Kidney epithelial cell (primary cell): ENCODE measurements around the gene OSBPL5. TPM values are rescaled to one million over a fixed set of nuclear protein-coding genes. Genes with fewer than 3 reads are reported as not detected.
"Not testable (repeated sequence)": the region's sequence is repeated elsewhere in the genome, so short reads cannot be mapped to it uniquely, and the experiment has no call there.

ENCODE experiments used
- DNase-seq: peaks from one replicate; pipeline ENCODE4 v3.0.0-alpha.2; 2010; ENCODE audit warnings: low read depth
- H3K27me3 ChIP-seq: 2 replicates; pipeline ENCODE4 v1.6.0; 2011; ENCODE audit warnings: low read length; ENCODE audit not compliant: control insufficient read depth, insufficient read depth
- H3K36me3 ChIP-seq: 2 replicates; pipeline ENCODE4 v1.5.1; 2011; ENCODE audit warnings: low read length; ENCODE audit not compliant: control insufficient read depth, insufficient read depth
- H3K4me3 ChIP-seq: 2 replicates; pipeline ENCODE4 v1.5.1; 2011; ENCODE audit warnings: low read depth, mild to moderate bottlenecking, control low read depth, low read length
- CTCF ChIP-seq: IDR thresholded peaks from 2 replicates; pipeline ENCODE4 v1.5.1; 2011; ENCODE audit warnings: mild to moderate bottlenecking, moderate library complexity, low read length, control low read depth, inconsistent platforms; ENCODE audit not compliant: insufficient read depth, poor library complexity, severe bottlenecking
- total RNA-seq: library from RNA; depleted of rRNA; stranded (reverse); fragments of >200 nt; gene quantifications from 2 replicates; pipeline ENCODE4 v1.2.3, GENCODE V29; 2015

OSBPL5 gene
- total RNA-seq, 1 donor from 2014 or later: 10.2 TPM

GRCh38 chr11:3171931-3172560, 6.9 kb upstream of the OSBPL5 start:
- Histone ChIP-seq H3K4me3 (no peak overlapping the region), H3K27me3 (peaks cover 32% of the 10 kb centered on the region), H3K36me3 (no peaks in the 10 kb centered on the region)
- no peak for DNase-seq
- no peak for TF ChIP-seq CTCF

DNA sequence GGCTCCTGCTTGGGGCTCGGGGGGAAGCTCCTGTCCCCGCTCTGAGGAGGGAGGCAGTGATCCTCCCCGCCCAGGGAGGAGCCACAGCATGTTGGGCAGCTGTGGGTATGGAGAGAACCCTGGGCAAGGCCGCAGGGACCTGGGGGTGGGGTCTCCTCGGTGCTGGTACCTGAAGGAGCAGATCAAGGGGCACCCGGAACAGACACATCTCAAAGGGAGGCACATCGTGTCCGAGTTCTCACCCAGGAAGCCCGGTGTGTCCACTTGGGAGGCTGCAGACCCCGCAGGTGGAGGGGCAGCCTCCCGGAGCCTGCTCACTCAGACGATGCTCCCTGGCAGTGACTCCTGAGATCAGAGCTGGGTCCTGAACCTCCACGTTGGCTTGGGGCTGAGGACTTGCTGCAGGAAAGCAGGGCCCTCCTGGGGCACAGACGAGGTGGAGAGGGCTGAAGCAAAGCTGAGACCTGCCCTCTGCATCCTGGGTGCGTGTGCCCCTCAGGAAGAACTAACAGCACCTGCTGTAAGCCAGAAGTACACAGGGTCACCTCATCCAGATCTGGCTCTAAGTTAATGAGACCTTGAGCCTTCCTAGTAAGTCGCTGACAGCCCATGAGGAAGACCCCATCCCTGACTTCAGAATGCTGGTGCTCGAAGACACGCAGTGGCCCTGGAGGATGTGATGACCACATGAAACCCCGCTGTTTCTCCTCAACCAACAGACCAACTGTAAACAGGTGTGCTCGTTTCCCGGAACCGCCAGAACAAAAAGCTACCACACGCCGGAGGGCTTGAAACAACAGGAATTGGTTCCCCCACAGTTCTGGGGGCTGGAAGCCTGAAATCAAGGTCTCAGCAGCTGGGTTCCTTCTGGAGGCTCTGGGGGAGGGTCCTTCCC, 5.9 kb upstream of the OSBPL5 start:
- no peak for DNase-seq
- H3K27me3 ChIP-seq: peaks cover 34% of the 10 kb centered on the region
- no peak for TF ChIP-seq CTCF
- no peaks in the 10 kb centered on the region for H3K36me3 ChIP-seq
- H3K4me3 ChIP-seq: no peak overlapping the region

DNA sequence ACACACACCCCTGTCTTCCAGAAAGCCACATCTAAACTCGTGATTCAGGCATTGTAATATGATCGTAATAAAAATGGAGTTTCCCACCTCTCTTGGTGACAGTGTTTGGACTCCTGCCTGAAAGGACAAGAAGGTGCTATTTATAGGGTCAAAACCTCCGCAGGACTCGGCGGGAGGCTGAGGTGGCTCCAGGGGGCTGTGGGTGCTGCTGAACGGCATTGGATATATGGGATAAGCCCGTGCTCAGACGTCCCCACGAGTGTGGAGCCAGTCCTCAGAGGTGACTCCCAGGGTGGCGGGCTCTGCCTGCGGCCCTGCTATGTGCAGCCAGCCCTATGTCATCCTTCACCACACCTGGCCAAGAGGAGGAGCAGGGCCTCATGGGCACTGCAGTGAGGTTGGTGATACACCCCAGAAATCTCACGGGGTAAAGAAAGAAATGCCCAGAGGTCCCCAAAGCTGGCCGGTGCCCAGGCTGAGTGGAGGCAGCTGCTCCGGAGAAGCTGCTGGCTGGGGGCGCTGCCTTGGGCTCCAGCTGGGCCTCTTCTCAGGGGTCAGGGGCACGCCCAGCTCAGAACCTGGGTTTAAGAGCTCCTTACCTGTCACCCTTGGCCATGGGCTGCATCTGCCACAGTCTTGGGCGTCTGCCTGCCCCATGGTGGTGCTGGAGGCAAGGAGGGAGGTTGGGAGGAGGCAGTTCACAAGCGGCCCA, 5.1 kb upstream of the OSBPL5 start:
- H3K36me3 ChIP-seq: no peaks in the 10 kb centered on the region
- peaks cover 35% of the 10 kb centered on the region for H3K27me3 ChIP-seq
- DNase-seq: no peak
- H3K4me3 ChIP-seq: no peak overlapping the region
- TF ChIP-seq CTCF: no peak

GRCh38 chr11:3169255-3170043, 4.3 kb upstream of the OSBPL5 start:
- peaks cover 35% of the 10 kb centered on the region for H3K27me3 ChIP-seq
- no peak for DNase-seq

DNA sequence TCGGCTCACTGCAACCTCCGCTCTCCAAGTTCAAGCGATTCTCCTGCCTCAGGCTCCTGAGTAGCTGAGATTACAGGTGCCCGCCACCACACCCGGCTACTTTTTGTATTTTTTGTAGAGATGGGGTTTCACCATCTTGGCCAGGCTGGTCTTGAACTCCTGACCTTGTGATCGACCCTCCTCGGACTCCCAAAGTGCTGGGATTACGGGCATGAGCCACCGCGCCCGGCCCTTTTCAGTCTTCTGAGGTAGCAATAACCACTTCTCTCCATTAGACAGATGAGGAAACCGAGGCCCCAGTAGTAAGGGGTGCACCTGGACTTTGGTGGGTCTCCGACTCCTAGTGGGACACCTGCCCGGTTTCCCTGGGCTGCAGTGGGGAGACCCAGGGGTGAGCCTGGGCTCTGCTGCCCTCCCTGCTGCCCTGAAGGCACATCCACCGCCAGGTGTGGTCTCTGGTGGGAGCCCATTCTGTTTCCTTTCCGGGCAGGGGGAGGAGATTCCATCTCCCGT, 3.7 kb upstream of the OSBPL5 start:
- H3K4me3 ChIP-seq, DNase-seq, H3K36me3 ChIP-seq: not testable (repeated sequence)
- H3K27me3 ChIP-seq: peaks cover 35% of the 10 kb centered on the region

More at GRCh38 chr11:3169255-3170043, 4.3 kb upstream of the OSBPL5 start:
- TF ChIP-seq CTCF: peak; percentile 15
- H3K4me3 ChIP-seq: peak overlapping the region; percentile 8
- H3K36me3 ChIP-seq: no peaks in the 10 kb centered on the region
